ENCODE results near the gene ADGRL3.

Gene ADGRL3

DNA sequence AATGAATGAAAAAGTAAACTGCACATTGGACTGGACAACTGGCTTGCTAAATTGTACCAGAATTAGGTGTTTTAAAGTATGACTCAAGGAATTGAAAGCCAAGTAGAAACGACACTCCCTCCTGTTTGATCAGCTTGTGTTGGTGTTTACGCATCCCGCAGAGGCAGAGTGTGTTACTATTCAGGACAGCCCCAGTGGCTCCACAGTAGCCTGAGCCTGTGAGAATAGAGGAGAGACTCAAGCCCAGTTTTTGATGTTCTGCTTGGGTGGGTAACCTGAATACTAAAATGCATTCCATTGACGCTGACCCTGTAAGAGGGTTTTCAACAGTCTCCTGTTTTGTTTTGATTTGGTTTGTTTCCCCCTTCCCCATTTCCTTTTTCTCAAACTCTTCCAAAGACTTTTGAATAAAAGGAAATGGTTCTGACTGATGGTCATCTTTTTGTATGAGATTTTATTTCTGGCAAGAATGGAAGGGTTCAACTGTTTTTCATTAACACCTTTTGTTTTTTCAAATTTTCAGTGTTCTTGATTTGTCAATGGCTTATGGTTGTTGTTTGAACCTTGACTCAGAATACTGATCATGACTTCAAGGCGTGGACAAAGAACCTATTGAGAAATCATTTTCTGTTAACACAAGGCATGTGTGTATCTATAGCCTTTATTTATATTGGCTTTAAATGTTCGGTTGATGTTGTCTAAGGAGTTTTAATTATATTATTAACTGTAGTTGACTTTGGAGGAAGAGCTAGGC, 10.2 kb downstream of the ADGRL3 start:
- no peak for TF ChIP-seq CTCF (IDR thresholded peaks at IDR 0.05; ENCODE audit: low read length)
- TF ChIP-seq EZH2 (IDR thresholded peaks at IDR 0.05; ENCODE audit: borderline replicate concordance, low read length), result no peak
- H2AFZ ChIP-seq (ENCODE audit: low read length), result no peak overlapping the region
- H4K20me1 ChIP-seq (ENCODE audit: insufficient read depth, low read length), result no peaks in the 10 kb centered on the region
- H3K79me2 ChIP-seq (ENCODE audit: insufficient read depth, low read length), result no peaks in the 10 kb centered on the region
- no peaks in the 10 kb centered on the region for H3K36me3 ChIP-seq (ENCODE audit: insufficient read depth, low read length)
- H3K27ac ChIP-seq (ENCODE audit: low read depth, low read length, poor library complexity, severe bottlenecking), result no peak overlapping the region
- no peaks in the 10 kb centered on the region for H3K4me1 ChIP-seq (ENCODE audit: insufficient read depth, low read length, severe bottlenecking)
- no peak overlapping the region for H3K4me2 ChIP-seq (ENCODE audit: low read length)
- H3F3A ChIP-seq (ENCODE audit: insufficient read depth, low read length), result no peaks in the 10 kb centered on the region
- H3K4me3 ChIP-seq (ENCODE audit: low read depth, low read length, poor library complexity, severe bottlenecking), result no peak overlapping the region
- H3K27me3 ChIP-seq (ENCODE audit: insufficient read depth, low read length), result no peaks in the 10 kb centered on the region
- H3K9me2 ChIP-seq (ENCODE audit: low read depth, low read length), result no peaks in the 10 kb centered on the region
- no peaks in the 10 kb centered on the region for H3K9me3 ChIP-seq (ENCODE audit: low read length)
- no peak overlapping the region for H3K9ac ChIP-seq (ENCODE audit: low read length)

GRCh38 chr4:61211781-61212180, 11.7 kb downstream of the ADGRL3 start:
- H3K79me2 ChIP-seq (ENCODE audit: insufficient read depth, low read length), result no peaks in the 10 kb centered on the region
- H4K20me1 ChIP-seq (ENCODE audit: insufficient read depth, low read length), result no peaks in the 10 kb centered on the region
- H3K9me3 ChIP-seq (ENCODE audit: low read length), result no peaks in the 10 kb centered on the region

DNA sequence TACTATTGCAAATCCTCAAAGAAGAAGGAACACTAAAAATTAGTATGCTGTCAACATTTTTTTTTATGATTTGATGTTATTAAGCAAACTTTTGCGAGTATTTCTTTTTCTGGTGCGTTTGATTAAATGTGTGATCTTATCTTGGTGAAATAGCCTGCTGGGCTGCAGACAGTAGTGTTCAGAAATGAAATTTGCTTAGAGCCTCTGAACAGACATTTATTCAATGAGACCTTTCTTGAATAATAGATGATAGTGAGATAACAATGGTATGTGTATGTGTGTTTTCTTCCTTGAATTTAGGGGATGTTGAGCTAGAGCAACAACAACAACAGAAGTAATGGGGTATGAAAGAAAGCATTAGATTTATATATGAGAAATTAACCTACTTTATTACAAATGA, 12.7 kb downstream of the ADGRL3 start:
- Histone ChIP-seq H3K79me2 (ENCODE audit: insufficient read depth, low read length) (no peaks in the 10 kb centered on the region), H3K4me2 (ENCODE audit: low read length) (no peak overlapping the region)
- no peak for TF ChIP-seq CTCF (IDR thresholded peaks at IDR 0.05; ENCODE audit: low read length)
- TF ChIP-seq EZH2 (IDR thresholded peaks at IDR 0.05; ENCODE audit: borderline replicate concordance, low read length), result no peak

More at GRCh38 chr4:61211781-61212180, 11.7 kb downstream of the ADGRL3 start:
- Histone ChIP-seq H3F3A (ENCODE audit: insufficient read depth, low read length) (no peaks in the 10 kb centered on the region), H3K4me1 (ENCODE audit: insufficient read depth, low read length, severe bottlenecking) (no peaks in the 10 kb centered on the region), H2AFZ (ENCODE audit: low read length) (no peak overlapping the region), H3K36me3 (ENCODE audit: insufficient read depth, low read length) (no peaks in the 10 kb centered on the region), H3K4me2 (ENCODE audit: low read length) (no peak overlapping the region), H3K9me2 (ENCODE audit: low read depth, low read length) (no peaks in the 10 kb centered on the region), H3K27me3 (ENCODE audit: insufficient read depth, low read length) (no peaks in the 10 kb centered on the region), H3K27ac (ENCODE audit: low read depth, low read length, poor library complexity, severe bottlenecking) (no peak overlapping the region), H3K9ac (ENCODE audit: low read length) (no peak overlapping the region), H3K4me3 (ENCODE audit: low read depth, low read length, poor library complexity, severe bottlenecking) (no peak overlapping the region)
- TF ChIP-seq CTCF (IDR thresholded peaks at IDR 0.05; ENCODE audit: low read length) (no peak), EZH2 (IDR thresholded peaks at IDR 0.05; ENCODE audit: borderline replicate concordance, low read length) (no peak)

More for the DNA sequence above, 12.7 kb downstream of the ADGRL3 start:
- Histone ChIP-seq H3K27ac (ENCODE audit: low read depth, low read length, poor library complexity, severe bottlenecking) (no peak overlapping the region), H3K9ac (ENCODE audit: low read length) (no peak overlapping the region), H3K9me3 (ENCODE audit: low read length) (no peaks in the 10 kb centered on the region), H3K9me2 (ENCODE audit: low read depth, low read length) (no peaks in the 10 kb centered on the region), H4K20me1 (ENCODE audit: insufficient read depth, low read length) (no peaks in the 10 kb centered on the region), H2AFZ (ENCODE audit: low read length) (no peak overlapping the region), H3K27me3 (ENCODE audit: insufficient read depth, low read length) (no peaks in the 10 kb centered on the region), H3F3A (ENCODE audit: insufficient read depth, low read length) (no peaks in the 10 kb centered on the region), H3K36me3 (ENCODE audit: insufficient read depth, low read length) (no peaks in the 10 kb centered on the region), H3K4me3 (ENCODE audit: low read depth, low read length, poor library complexity, severe bottlenecking) (no peak overlapping the region), H3K4me1 (ENCODE audit: insufficient read depth, low read length, severe bottlenecking) (no peaks in the 10 kb centered on the region)

Data from OCI-LY1 (cell line).